ENCODE measurements around the gene ITM2A. TPM values are rescaled to one million over a fixed set of nuclear protein-coding genes. Genes with fewer than 3 reads are reported as not detected.

The ITM2A gene
- total RNA-seq, 1 experiment from 2014 or later, result not detected

GRCh38 chrX:79365591-79365990, 1.5 kb downstream of the ITM2A start:
- POLR2A ChIA-PET, result no interaction called here
- BruUV-seq (replicated peaks), result no TSS peak
- H3K4me3 ChIP-seq (replicated peaks in 1 of 2; ENCODE audit: low read depth in 1 of 2, low read length in 2 of 2), result no peak overlapping the region

GRCh38 chrX:79364306-79364705, 2.8 kb downstream of the ITM2A start:
- DNase-seq (ENCODE audit: low read depth, low spot score), result no peak
- no peak overlapping the region for H3K27ac ChIP-seq (ENCODE audit: low read depth, low read length)
- ChIA-PET CTCF (no interaction called here), RAD21 (ENCODE audit: low non-redundant PET in 1 of 2, low total read pairs in 2 of 2, uncharacterized antibody in 2 of 2, unreplicated experiment in 2 of 2) (no interaction called here), POLR2A (no interaction called here)
- H3K9me3 ChIP-seq (ENCODE audit: control insufficient read depth in 1 of 2, insufficient read depth in 1 of 2, low read depth in 1 of 2, low read length in 2 of 2), result no peaks in the 10 kb centered on the region
- BruUV-seq (replicated peaks), result no TSS peak
- H3K79me2 ChIP-seq (ENCODE audit: insufficient read depth, low read length), result no peaks in the 10 kb centered on the region
- H3K9ac ChIP-seq (ENCODE audit: low read length), result no peak overlapping the region
- H3K4me2 ChIP-seq (ENCODE audit: low read length), result no peak overlapping the region
- H3K9me2 ChIP-seq (ENCODE audit: insufficient read depth), result no peaks in the 10 kb centered on the region
- H3K4me3 ChIP-seq (replicated peaks in 1 of 2; ENCODE audit: low read depth in 1 of 2, low read length in 2 of 2), result no peak overlapping the region
- intact Hi-C loops (cut with micrococcal nuclease), result no loop called here
- no peaks in the 10 kb centered on the region for H3K27me3 ChIP-seq (ENCODE audit: insufficient read depth, low read length)
- H2AFZ ChIP-seq (ENCODE audit: low read depth, low read length, poor library complexity, severe bottlenecking), result no peak overlapping the region
- no peak for ATAC-seq
- H3K4me1 ChIP-seq (ENCODE audit: control insufficient read depth in 1 of 2, insufficient read depth in 2 of 2, low read length in 2 of 2), result no peaks in the 10 kb centered on the region
- no peaks in the 10 kb centered on the region for H4K20me1 ChIP-seq (ENCODE audit: insufficient read depth)
- no peaks in the 10 kb centered on the region for H3K36me3 ChIP-seq (ENCODE audit: control insufficient read depth in 1 of 2, insufficient read depth in 2 of 2, low read length in 2 of 2)
- TF ChIP-seq JUND (IDR thresholded peaks at IDR 0.05) (no peak), RAD21 (IDR thresholded peaks at IDR 0.05; ENCODE audit: low read depth) (no peak), ZBTB33 (IDR thresholded peaks at IDR 0.05; ENCODE audit: extremely low read depth, insufficient replicate concordance, low read length) (no peak), SIN3A (IDR thresholded peaks at IDR 0.05; ENCODE audit: low read depth) (no peak), ZNF274 (IDR thresholded peaks at IDR 0.05; ENCODE audit: low read depth, low read length) (no peak), ATF3 (IDR thresholded peaks at IDR 0.05) (no peak), CEBPB (IDR thresholded peaks at IDR 0.05; ENCODE audit: low read depth) (no peak), EGR1 (IDR thresholded peaks at IDR 0.05; ENCODE audit: low read depth) (no peak), CTCF (IDR thresholded peaks at IDR 0.05 in 2 of 3, conservative IDR thresholded peaks at IDR 0.05 in 1 of 3; ENCODE audit: borderline replicate concordance in 1 of 3, insufficient read depth in 1 of 3, low read depth in 2 of 3, low read length in 2 of 3) (no peak), EZH2 (IDR thresholded peaks at IDR 0.05) (no peak), POLR2A (IDR thresholded peaks at IDR 0.05; ENCODE audit: borderline replicate concordance, extremely low read depth, insufficient read depth, insufficient read length) (no peak)

More at GRCh38 chrX:79365591-79365990, 1.5 kb downstream of the ITM2A start:
- no peaks in the 10 kb centered on the region for H3K9me2 ChIP-seq (ENCODE audit: insufficient read depth)
- H3K4me2 ChIP-seq (ENCODE audit: low read length), result no peak overlapping the region
- TF ChIP-seq ZBTB33 (IDR thresholded peaks at IDR 0.05; ENCODE audit: extremely low read depth, insufficient replicate concordance, low read length) (no peak), ZFX (IDR thresholded peaks at IDR 0.05) (no peak), POLR2AphosphoS5 (IDR thresholded peaks at IDR 0.05; ENCODE audit: low read depth, low read length) (no peak), EZH2phosphoT487 (IDR thresholded peaks at IDR 0.05; ENCODE audit: borderline replicate concordance) (no peak)
- DNase-seq (ENCODE audit: low read depth, low spot score), result no peak
- no peak overlapping the region for H2AFZ ChIP-seq (ENCODE audit: low read depth, low read length, poor library complexity, severe bottlenecking)
- RAD21 ChIA-PET (ENCODE audit: low non-redundant PET in 1 of 2, low total read pairs in 2 of 2, uncharacterized antibody in 2 of 2, unreplicated experiment in 2 of 2), result no interaction called here
- no peak overlapping the region for H3K27ac ChIP-seq (ENCODE audit: low read depth, low read length)
- no peaks in the 10 kb centered on the region for H3K36me3 ChIP-seq (ENCODE audit: control insufficient read depth in 1 of 2, insufficient read depth in 2 of 2, low read length in 2 of 2)
- no peaks in the 10 kb centered on the region for H4K20me1 ChIP-seq (ENCODE audit: insufficient read depth)
- H3K27me3 ChIP-seq (ENCODE audit: insufficient read depth, low read length), result no peaks in the 10 kb centered on the region
- ATAC-seq, result no peak
- intact Hi-C loops (cut with micrococcal nuclease), result no loop called here
- H3K79me2 ChIP-seq (ENCODE audit: insufficient read depth, low read length), result no peaks in the 10 kb centered on the region
- no peak overlapping the region for H3K9ac ChIP-seq (ENCODE audit: low read length)
- CTCF ChIA-PET, result no interaction called here
- H3K4me1 ChIP-seq (ENCODE audit: control insufficient read depth in 1 of 2, insufficient read depth in 2 of 2, low read length in 2 of 2), result no peaks in the 10 kb centered on the region
- H3K9me3 ChIP-seq (ENCODE audit: control insufficient read depth in 1 of 2, insufficient read depth in 1 of 2, low read depth in 1 of 2, low read length in 2 of 2), result no peaks in the 10 kb centered on the region
